DND-41 (cell line): ENCODE measurements around the gene NTM.

Experiments used
- ATAC-seq: fragments of 200-7000 bp; cut with Tn5 transposase; 3 replicates; pipeline ENCODE4 v1.9.1; 2021; ENCODE audit warnings: low read depth; ENCODE audit not compliant: insufficient read depth
- DNase-seq: peaks from one replicate; pipeline ENCODE4 v3.0.0-alpha.2; 2020
- H2AFZ ChIP-seq: 2 replicates; pipeline ENCODE4 v1.6.0; 2012; ENCODE audit warnings: low read depth, low read length
- H3K27ac ChIP-seq: 2 replicates; pipeline ENCODE4 v1.5.1; 2012; ENCODE audit warnings: low read length, inconsistent platforms
- H3K27me3 ChIP-seq: fragments of 200-600 bp; sonication (generic); 2 replicates; pipeline ENCODE4 v1.6.0; 2012; ENCODE audit warnings: low read length, mild to moderate bottlenecking, inconsistent platforms; ENCODE audit not compliant: insufficient read depth, poor library complexity
- H3K36me3 ChIP-seq: 2 replicates; pipeline ENCODE4 v1.5.1; 2012; ENCODE audit warnings: low read length, inconsistent platforms; ENCODE audit not compliant: insufficient read depth
- H3K4me1 ChIP-seq: 2 replicates; pipeline ENCODE4 v1.5.1; 2012; ENCODE audit warnings: mild to moderate bottlenecking, low read length; ENCODE audit not compliant: insufficient read depth
- H3K4me2 ChIP-seq: 2 replicates; pipeline ENCODE4 v1.6.0; 2012; ENCODE audit warnings: mild to moderate bottlenecking, moderate library complexity, low read length, inconsistent platforms; ENCODE audit not compliant: insufficient read depth
- H3K4me3 ChIP-seq, 2 experiments: fragments of 200-600 bp in 1 of 2; shearing (Covaris generic) in 1 of 2; 2 replicates each; pipeline ENCODE4 v1.5.1; 2012 to 2016; ENCODE audit warnings: inconsistent platforms in 2 of 2, low read length in 2 of 2, mild to moderate bottlenecking in 2 of 2, low read depth in 1 of 2, moderate library complexity in 1 of 2
- H3K79me2 ChIP-seq: 2 replicates; pipeline ENCODE4 v1.6.0; 2012; ENCODE audit warnings: low read length, inconsistent platforms; ENCODE audit not compliant: insufficient read depth
- H3K9ac ChIP-seq: 2 replicates; pipeline ENCODE4 v1.6.0; 2012; ENCODE audit warnings: low read depth, mild to moderate bottlenecking, inconsistent platforms, low read length, moderate library complexity
- H3K9me3 ChIP-seq: 2 replicates; pipeline ENCODE4 v1.5.1; 2012; ENCODE audit warnings: low read length, moderate library complexity, mild to moderate bottlenecking, inconsistent platforms; ENCODE audit not compliant: insufficient read depth, severe bottlenecking
- H4K20me1 ChIP-seq: 2 replicates; pipeline ENCODE4 v1.6.0; 2012; ENCODE audit warnings: low read length; ENCODE audit not compliant: insufficient read depth
- CTCF ChIP-seq: IDR thresholded peaks from 2 replicates; pipeline ENCODE4 v1.5.1; 2012; ENCODE audit warnings: borderline replicate concordance, low read length, moderate library complexity, mild to moderate bottlenecking; ENCODE audit not compliant: poor library complexity, severe bottlenecking; ENCODE audit errors: extremely low read depth
- EZH2 ChIP-seq: IDR thresholded peaks from 3 replicates; pipeline ENCODE4 v1.6.1; 2012; ENCODE audit warnings: borderline replicate concordance, low read depth, mild to moderate bottlenecking, moderate library complexity, low read length, inconsistent platforms; ENCODE audit not compliant: severe bottlenecking

Gene NTM

GRCh38 chr11:132373405-132374143 lies 1003.2 kb downstream of the NTM start:
- H4K20me1 ChIP-seq = no peaks in the 10 kb centered on the region
- TF ChIP-seq CTCF (no peak), EZH2 (no peak)
- no peak for ATAC-seq
- no peak overlapping the region for H3K27ac ChIP-seq
- no peak overlapping the region for H2AFZ ChIP-seq
- H3K4me2 ChIP-seq = no peak overlapping the region
- H3K4me1 ChIP-seq = no peaks in the 10 kb centered on the region
- H3K9ac ChIP-seq = no peak overlapping the region
- H3K4me3 ChIP-seq = no peak overlapping the region
- no peaks in the 10 kb centered on the region for H3K27me3 ChIP-seq
- no peaks in the 10 kb centered on the region for H3K79me2 ChIP-seq
- no peak for DNase-seq
- H3K36me3 ChIP-seq = no peaks in the 10 kb centered on the region
- no peaks in the 10 kb centered on the region for H3K9me3 ChIP-seq

DNA sequence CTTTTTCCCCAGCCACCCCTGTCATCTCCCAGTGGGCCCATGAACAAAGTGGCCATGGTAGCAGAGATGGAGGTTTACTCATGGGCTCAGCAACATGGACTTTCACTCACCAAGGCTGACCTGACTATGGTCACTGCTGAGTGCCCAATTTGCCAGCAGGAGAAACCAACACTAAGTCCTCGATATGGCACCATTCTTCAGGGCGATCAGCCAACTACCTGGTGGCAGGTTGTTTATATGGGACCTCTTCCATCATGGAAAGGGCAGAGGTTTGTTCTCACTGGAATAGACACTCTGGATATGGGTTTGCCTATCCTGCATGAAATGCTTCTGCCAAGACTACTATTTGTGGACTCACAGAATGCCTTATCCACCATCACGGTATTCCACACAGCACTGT lies 1009.1 kb downstream of the NTM start:
- no peak for DNase-seq
- H3K27ac ChIP-seq = no peak overlapping the region
- no peaks in the 10 kb centered on the region for H3K4me1 ChIP-seq
- H2AFZ ChIP-seq = no peak overlapping the region
- ATAC-seq = no peak
- peaks cover 2% of the 10 kb centered on the region for H3K9me3 ChIP-seq
- no peak overlapping the region for H3K4me2 ChIP-seq
- H4K20me1 ChIP-seq = no peaks in the 10 kb centered on the region
- H3K4me3 ChIP-seq = no peak overlapping the region
- no peaks in the 10 kb centered on the region for H3K79me2 ChIP-seq
- TF ChIP-seq CTCF = no peak
- no peak for TF ChIP-seq EZH2
- H3K36me3 ChIP-seq = no peaks in the 10 kb centered on the region
- no peaks in the 10 kb centered on the region for H3K27me3 ChIP-seq
- no peak overlapping the region for H3K9ac ChIP-seq
